GM18858 (cell line): ENCODE measurements around the gene NOVA1.

Experiments
- ATAC-seq: cut with Tn5 transposase; IDR thresholded peaks from one replicate; pipeline ENCODE4 v1.9.1; 2021; ENCODE audit not compliant: unreplicated experiment

NOVA1 gene

DNA sequence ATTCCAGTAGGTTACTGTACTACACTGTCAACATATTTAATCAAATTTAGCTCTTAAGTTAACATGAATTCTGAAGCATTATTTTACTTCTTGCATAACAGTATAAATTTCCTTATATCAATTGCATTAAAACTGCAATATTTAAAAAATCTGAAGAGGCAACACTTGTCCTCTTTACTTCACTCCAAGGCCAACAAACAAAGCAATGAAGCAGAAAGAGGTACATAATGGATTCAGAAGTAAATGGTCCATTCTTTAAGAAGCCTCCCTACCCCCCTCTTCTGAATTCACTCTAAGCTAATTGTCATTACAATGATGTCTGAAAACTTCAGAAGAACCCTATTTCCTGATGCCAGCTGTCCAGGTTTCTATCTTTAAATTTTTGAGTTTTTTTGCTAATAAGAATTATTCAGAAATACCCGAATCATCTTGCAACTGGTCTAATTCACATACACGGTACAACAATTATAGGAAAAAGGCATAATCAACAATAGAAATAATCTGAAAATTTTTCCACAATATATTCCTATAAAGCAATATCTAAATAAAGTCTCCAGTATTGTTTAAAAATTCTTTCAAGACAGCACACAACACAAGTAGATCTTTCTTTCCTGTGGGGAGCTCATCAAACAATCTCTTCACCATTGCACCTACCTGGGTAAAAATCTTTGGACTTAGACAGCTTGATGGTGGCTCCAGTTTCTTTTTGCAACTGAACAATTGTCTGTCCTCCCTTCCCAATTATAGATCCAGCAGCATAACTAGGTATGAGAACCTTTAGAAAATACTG lies 2.9 kb downstream of the NOVA1 start:
- ATAC-seq: no peak

DNA sequence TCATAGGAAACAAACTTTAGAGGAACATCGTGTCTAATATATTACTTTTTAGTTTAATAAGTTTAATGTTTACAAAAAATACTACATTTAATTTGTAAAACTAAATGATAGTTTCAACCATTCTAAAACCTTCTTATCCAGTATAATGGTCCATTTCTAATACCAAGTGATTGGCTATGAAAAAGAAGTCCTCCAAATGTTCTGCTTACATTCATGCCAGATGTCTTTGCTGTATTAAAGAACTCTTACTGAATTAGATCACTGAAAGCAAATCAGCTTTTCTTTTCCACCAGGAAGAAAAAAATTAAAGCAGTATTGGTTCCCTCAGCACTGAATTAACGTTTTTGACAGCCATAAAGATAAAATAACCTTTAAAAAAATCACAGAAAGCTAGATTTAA lies 3.7 kb downstream of the NOVA1 start:
- no peak for ATAC-seq

DNA sequence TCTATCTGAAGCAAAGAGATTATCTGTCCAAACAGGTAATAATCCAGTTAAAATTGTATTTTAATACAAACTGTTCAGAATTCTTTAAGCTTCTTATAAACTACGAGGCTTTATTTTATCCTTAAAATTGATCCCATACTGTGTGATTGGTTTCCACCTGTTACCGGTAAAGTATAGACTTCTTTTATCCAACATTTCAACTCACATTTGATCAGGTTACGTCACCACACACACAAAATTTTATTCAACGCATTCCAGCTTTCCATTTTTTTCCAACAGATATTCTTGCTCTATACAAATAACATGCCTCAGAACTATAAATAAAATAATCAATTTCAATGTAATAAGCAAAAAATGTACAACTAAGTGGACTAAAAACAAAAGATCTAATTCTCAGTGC lies 4.5 kb downstream of the NOVA1 start:
- no peak for ATAC-seq

DNA sequence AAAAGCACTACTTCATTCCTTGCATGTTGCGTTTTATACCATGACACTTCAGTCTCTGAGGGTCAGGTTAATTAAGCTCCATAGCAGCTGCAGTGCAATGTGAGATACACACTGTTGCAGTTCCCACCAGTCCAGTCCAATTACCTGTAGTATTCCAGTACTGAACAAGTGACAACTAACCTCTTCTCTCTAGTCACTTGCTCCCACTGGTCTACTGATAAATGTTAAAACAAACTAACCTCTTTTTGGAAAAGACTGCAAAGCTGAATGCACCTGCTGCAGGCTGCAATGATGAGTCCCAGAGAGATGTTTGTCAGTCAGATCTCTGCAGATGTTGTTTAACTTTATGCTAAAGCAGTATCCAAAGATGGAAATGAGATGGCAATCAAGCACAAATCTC lies 7.9 kb downstream of the NOVA1 start:
- ATAC-seq: no peak

DNA sequence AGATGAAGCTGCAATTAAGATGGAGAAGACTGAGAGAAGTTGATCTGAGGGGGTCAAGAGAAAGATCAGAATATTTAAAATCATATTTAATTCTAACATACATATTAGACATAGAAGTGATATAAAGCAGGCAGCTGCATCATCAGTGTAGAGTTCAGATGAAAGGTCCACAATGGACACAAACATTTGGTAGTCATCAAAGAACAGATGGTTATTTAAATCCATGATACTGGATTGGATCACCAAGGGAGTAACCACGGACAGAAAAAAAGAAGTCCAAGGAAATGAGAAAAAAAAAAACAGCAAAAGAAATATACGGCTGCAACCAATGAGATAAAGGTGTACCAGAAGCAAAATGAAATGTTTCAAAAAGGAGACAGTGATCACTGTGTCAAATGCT lies 20.1 kb downstream of the NOVA1 start:
- no peak for ATAC-seq

DNA sequence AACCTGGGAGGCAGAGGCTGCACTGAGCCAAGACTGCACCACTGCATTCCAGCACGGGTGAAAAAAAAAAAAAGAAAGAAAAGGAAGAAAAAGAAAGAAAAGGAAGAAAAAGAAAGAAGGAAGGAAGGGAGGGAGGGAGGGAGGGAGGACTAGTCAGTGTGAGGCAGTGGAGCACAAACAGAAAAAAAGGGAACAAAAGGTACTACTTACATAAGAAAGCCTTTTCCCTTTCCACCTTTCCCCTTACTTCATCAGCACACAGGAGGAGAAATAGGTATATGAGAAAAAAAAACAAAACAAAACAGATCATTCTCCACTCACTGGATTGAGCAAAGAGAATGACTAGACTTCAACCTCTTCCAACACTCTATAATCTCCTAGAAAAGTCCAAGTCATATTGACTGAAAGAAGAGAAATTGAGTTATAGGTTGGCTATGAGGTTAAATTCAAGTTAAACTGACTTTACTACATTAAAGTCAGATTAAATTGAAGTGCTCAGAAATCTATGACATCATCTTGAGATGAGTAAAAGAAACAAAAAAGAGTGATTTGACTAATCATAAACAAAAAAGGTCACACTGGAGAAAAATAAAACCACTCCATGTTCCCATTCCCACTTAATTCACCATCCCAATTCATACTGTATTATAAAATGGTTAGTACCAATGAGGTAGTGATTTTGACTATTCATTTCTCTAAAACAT lies 43.6 kb downstream of the NOVA1 start:
- no peak for ATAC-seq

DNA sequence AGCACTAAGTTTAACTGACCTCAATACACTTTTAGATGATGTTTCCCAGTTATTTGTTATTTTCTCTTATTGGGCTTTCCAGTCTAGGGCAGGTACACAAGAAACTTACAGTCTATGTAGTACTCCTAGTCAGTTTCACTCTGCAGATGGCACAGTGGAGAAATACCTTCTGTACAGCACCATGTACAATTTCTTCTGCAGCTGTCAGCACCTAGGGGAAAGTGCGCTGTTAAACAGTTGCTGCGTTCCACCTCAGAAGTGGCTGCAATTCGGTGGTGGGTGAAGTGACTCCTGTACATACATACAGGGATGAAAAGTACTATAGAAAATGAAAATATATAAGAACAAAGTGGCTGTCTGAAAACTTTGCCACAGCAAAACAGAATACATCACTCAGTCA lies 48.3 kb downstream of the NOVA1 start:
- no peak for ATAC-seq

DNA sequence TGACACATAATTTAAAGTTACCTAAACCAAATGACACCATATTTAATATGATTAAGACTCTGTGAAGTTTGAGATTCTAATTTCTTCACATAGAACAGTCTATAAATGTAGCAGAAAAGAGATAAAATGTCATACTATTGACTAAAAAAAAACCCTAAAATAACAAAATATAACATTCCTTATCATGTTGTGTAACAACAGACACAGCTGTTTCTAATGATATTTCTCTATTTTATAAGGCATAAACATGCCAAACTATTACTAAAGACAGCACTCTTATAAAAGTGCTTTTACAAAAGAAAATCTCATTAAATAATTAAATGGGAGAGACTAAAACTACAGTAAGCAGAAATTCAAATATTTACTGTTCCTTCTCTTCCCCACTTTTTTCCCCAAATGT lies 49.4 kb downstream of the NOVA1 start:
- no peak for ATAC-seq

DNA sequence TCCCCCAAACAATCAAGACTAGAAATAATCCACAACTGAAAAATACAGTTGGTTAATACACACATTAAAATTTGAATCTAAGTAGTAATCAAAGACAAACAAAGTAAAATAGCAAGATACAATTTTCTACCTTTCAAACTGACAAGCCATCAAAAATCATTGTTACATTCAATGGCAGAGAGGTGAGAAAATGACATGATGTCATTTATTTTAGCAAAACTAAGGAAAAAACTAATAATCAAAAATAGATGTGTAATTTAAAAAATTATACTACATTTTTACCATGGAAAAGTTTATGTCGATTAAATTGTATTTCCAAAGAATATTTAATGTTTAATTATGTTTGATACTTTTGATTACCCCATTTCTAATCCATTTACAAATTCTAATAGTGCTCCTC lies 59.7 kb downstream of the NOVA1 start:
- ATAC-seq: no peak

DNA sequence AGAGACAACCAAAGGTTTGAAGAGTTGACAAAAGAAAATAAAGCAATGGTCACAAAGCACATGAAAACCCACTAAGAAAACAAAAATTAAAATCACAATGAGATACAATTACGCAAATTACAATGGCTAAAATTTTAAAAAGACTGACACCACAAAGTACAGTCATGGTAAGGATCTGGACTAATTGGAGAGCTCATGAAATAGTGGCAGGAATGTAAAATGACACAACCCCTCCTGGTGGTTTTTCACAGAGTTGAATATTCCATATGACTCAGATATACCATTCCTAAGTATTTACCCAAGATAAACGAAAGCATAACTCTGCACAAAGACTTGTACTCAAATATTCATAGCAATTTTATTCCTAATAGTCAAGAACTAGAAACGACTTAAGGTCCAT lies 65.9 kb downstream of the NOVA1 start:
- no peak for ATAC-seq

DNA sequence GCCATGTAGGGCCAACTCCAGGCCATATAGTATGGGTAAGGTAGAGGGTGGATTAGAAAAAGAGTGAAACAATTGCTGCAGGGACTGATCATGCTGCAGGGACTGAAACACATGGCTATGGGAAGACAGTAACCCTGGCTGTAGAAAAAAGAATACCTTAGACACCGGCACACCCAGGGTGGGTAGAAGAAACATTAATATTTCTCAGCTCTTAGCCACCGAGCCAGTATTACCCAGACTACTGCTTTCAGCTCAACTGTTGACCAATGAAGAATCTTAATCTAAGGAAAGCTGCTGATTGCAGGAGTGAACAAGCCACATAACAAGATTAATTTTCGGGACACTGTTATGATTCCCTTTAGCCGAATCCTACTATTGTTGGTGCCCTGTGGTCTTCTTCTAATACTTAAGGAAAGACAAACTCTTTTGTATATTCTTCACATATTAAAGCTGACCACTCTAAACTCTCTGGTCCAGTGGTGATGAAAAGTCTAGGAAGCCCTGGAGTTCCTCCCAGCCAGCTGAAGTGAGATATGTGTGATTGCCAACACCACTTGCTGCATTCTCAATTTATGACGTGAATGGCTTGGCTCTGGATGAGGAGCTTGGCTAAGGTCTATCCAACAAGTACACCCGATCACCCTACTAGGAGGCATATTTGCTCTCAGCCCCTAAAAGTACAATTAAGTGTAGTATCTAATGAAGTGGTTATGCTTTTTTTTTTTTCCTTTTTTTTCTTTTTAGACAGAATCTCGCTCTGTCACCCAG lies 69.2 kb downstream of the NOVA1 start:
- ATAC-seq: no peak

DNA sequence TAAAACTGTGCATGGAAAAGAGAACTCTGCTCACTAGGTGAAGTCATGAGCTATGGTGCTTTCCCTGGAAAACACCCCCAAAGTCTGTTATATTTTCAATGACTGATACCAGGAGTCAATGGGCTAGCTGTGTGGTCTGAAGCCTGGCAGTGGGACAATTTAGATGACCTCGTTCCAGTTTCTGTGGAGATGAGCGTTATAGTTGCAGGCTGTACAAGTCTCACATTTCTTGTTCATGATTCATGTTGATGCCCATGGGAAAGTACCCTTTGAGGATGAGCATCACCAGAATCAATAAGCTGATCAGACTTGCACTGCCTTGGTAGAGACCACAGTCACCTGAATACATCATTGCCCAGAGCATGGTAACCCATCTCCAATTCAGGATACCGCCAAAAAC lies 70.7 kb downstream of the NOVA1 start:
- no peak for ATAC-seq

DNA sequence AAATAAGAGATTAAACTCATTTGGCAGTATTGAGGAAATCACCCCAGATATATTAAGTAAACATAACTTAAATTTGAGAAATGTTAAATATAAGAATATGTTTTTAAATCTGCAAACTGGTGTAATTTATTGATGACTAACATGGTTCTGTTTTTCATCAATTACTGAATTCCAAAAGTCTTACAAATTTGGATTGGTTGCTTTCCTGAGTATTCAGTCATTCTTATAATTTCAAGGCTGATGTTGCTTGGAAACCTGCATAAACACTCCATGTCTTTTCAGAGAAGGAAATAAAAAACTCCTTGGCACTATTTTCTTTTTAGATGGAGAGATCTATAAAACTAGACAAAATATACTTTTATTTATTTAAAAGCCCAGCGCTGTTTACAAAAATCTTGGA lies 71.7 kb downstream of the NOVA1 start:
- ATAC-seq: no peak

DNA sequence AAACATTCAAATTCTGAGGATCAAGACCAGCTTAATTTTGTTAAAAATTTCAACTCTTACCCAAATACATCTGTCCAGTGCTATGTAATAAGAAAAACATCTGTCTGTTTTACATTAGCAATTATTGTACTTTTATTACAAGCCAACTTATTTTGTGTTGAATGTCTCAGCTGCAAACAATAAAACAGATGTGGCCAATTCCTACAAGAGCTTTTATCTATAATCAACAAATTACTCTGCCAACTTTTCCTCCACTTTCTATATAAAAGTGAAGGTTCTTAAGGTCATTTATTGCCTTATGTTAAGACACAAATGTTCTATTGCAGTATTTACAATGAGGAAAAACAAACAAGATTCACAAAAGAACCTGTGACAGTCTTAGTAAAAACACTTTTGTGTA lies 72.7 kb downstream of the NOVA1 start:
- no peak for ATAC-seq

DNA sequence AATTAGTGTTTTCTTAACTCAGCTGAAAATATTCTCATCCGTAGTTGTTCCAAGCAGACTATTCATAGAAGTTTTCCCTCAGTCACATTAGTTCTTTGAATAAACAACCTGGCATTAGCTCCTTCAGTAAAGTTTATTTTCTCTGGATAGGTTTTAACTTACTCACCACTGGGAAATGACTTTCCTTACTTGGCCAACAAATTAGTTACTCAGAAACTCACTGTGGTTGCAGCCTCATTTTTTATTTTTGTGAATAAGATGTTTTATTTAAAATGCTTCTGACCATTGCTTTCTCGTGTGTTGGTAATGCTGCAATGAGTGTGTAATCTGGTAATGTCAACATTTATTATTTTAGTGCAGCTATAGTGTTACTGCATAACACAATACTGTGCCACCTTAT lies 74.9 kb downstream of the NOVA1 start:
- ATAC-seq: no peak

DNA sequence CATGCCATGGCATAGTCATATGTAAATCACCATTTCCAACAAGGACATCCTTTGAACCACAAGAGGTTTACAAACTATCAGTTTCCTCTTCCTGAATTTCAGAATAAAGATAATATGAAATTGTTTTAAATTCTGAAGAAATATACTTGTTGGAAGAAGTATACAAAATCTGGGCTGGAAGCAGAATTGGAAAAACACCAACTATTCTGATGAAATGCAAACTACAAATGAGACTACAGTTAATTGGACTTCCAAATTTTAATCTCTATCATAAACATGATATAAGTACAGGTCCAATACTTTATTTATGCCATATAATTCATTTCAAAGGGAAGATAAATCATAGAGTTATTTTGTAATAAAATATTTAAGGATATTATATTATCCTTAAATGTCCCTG lies 80.1 kb downstream of the NOVA1 start:
- no peak for ATAC-seq

DNA sequence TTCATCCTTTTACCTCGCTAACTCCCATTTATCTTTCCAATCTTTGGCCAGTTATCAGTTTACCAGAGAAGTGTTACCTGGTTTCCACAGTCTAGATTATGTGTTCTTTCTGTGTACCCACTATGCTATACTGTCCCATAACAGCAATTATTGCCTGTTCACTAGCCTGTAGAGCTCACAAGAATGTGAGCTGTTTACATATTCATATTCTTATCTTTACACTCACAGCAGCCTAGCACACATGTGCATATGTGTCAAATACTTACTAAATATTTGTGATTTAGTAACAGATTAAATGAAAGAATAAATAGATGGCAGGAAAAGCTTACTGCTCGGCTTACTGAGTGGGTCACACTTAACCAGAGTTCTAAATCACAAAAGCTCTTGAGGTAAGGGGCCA lies 97.8 kb downstream of the NOVA1 start:
- no peak for ATAC-seq

DNA sequence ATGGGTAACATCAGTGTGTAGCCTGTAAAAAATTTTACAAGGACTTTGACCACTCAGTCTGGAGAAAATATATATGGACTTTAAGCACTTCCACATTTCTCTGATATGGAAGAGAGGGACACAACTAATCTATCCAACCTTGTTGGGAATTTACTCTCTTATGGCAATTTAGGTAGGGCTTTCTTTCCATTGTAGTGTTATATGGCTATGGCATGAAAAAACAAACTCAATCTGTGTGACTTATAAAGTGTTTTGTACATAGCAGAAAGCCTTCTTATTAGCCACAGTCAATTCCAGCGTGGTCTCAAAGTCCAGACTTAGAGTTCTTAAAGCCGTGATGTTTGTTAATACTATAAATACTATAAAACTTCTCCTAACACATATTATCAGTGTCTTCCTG lies 98.3 kb downstream of the NOVA1 start:
- no peak for ATAC-seq

DNA sequence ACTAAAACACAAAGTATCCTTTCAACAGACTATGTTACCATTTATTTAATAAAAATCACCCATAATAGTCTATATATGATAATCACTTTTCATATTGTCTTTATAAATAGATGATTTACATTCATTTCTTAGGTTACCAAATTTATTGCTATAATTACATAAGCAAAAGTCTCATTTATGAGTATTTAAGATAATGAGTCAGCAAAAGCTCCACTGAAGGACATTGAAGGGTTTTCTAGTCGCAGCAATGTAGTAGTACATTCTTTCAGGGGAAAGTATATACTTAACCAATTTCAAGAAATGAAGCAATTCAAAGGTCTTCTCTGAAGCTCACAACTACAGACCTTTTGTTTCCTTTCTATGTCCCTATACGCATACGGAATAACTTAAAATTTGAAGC lies 110.9 kb downstream of the NOVA1 start:
- no peak for ATAC-seq

DNA sequence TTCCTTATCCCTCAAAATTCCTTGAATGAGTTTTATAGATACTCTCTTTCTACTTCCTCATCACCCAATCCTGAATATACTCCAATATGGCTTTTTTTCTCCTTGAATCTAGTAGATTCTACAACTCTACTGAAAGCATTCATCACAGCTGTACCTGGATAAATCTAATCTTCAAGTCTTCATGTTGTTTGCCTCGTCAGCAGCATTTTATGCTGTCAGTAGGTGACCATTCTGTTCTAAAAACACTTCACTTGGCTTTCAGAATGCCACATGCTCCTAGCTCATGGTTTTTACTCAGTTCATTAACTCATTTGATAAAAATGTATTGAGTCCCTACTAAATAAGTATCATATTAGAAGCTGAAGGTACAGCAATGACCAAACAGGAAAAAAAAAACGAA lies 113.3 kb downstream of the NOVA1 start:
- no peak for ATAC-seq

DNA sequence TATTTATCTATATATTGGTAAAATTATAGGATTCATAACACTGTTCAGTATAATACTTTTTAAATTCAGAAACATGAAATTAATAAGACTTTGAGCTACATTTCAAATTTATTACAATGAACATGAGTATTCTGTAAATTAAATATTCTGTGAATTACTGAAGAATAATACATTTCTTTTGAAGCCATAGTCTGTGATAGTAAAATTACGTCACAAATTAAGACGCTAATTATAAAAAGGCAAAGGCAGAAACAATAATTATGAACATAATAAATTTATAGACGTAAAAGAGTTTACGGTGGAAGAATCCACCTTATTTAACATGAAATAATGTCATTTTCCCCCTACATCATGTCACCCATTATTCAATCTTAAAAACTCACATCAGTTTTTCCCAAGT lies 118.9 kb downstream of the NOVA1 start:
- ATAC-seq: no peak

DNA sequence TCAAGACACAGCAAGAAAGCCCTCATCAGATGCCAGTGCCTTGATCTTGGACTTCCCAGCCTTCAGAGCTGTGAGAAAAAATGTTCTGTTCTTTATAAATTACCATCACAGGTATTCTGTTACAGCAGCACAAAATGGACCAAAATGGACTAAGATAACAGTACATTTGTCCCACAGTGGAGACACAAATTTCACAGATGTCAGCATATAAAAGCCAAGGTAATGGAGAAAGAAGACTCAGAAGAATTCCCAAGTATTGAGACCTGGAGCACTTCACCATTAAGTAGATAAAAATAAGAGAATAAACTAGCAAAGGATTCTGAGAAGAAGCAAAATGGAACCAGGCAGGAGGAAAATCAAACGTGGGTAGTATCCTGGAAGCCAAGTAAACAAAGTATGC lies 131.0 kb downstream of the NOVA1 start:
- ATAC-seq: no peak
